ENCODE data around the gene AVPI1.
A peak's percentile ranks its signal among the peaks of the same experiment; 100 is the strongest.
"Not testable (repeated sequence)": the region's sequence is repeated elsewhere in the genome, so short reads cannot be mapped to it uniquely, and the experiment has no call there.

The AVPI1 gene

GRCh38 chr10:97711640-97712572 is 24.9 kb upstream of the AVPI1 start:
- DNase-seq: no peak

GRCh38 chr10:97708976-97709946 is 22.2 kb upstream of the AVPI1 start:
- peak; percentile 84 for DNase-seq

GRCh38 chr10:97708167-97708566 is 21.1 kb upstream of the AVPI1 start:
- no peak for DNase-seq

- DNase-seq: no peak
Observed at GRCh38 chr10:97707134-97707861, 20.3 kb upstream of the AVPI1 start.

GRCh38 chr10:97705006-97705670 is 18.1 kb upstream of the AVPI1 start:
- no peak for DNase-seq

- DNase-seq: no peak
Observed at GRCh38 chr10:97704341-97704740, 17.3 kb upstream of the AVPI1 start.

GRCh38 chr10:97703398-97704067 is 16.5 kb upstream of the AVPI1 start:
- no peak for DNase-seq

GRCh38 chr10:97701438-97702069 is 14.5 kb upstream of the AVPI1 start:
- DNase-seq: peak; percentile 76

- not testable (repeated sequence) for DNase-seq
Observed at GRCh38 chr10:97698072-97698655, 11.1 kb upstream of the AVPI1 start.

- no peak for DNase-seq
Observed at GRCh38 chr10:97690133-97690532, 3.1 kb upstream of the AVPI1 start.

GRCh38 chr10:97689559-97690020 is 2.5 kb upstream of the AVPI1 start:
- peak; percentile 97 for DNase-seq

- DNase-seq: peak; percentile 78
Observed at GRCh38 chr10:97687785-97688781, 1.0 kb upstream of the AVPI1 start.

GRCh38 chr10:97686301-97686961 is 610 bp downstream of the AVPI1 start:
- no peak for DNase-seq

- peak; percentile 69 for DNase-seq
Observed at GRCh38 chr10:97685395-97685958, 1.6 kb downstream of the AVPI1 start.

- DNase-seq: no peak
Observed at GRCh38 chr10:97684866-97685394, 2.1 kb downstream of the AVPI1 start.

GRCh38 chr10:97684368-97684713 is 2.7 kb downstream of the AVPI1 start:
- DNase-seq: not testable (repeated sequence)

GRCh38 chr10:97683556-97684367 is 3.3 kb downstream of the AVPI1 start:
- peak; percentile 66 for DNase-seq

Data from EL (cell line).